HepG2 (cell line): ENCODE data around the gene FBXW4. TPM values are rescaled to one million over a fixed set of nuclear protein-coding genes. Genes with fewer than 3 reads are reported as not detected.

Experiments
- ATAC-seq: fragments of 200-7000 bp; cut with Tn5 transposase; 3 replicates; pipeline ENCODE4 v1.9.1; 2020; ENCODE audit warnings: mild to moderate bottlenecking, moderate library complexity
- BruUV-seq: library from RNA; stranded (reverse); fragments of 400-500 nt; replicated peaks from 2 replicates; lab custom pipeline; 2021; lab: Mats Ljungman, UMichigan
- CTCF ChIA-PET: fragments of 300-600 bp; formaldehyde crosslinking; extraction: SDS; loops from one replicate; lab custom pipeline; 2021; ENCODE audit warnings: low total read pairs, inconsistent platforms, low intra/inter-chr PET ratio; lab: Yijun Ruan, JAX
- POLR2A ChIA-PET: fragments of 350-600 bp; sonication (Branson Sonifier 250); formaldehyde crosslinking; loops from one replicate; lab custom pipeline; 2020; ENCODE audit warnings: antibody characterized with exemption, inconsistent platforms; lab: Yijun Ruan, JAX
- DNase-seq: peaks from one replicate; pipeline ENCODE4 v3.0.0-alpha.2; 2015; ENCODE audit warnings: low spot score
- FAIRE-seq: peaks from 3 replicates; lab custom pipeline; 2011; peaks lifted over from hg19 to GRCh38; lab: Jason Lieb, UNC
- H2AFZ ChIP-seq: one replicate; pipeline ENCODE4 v1.6.1; 2011; ENCODE audit warnings: low read length, inconsistent platforms
- H3K27ac ChIP-seq: fragments of 300-600 bp; 3 replicates; pipeline ENCODE4 v1.8.0; 2011; ENCODE audit warnings: mixed run types, mild to moderate bottlenecking, mixed read lengths, low read length, inconsistent platforms; ENCODE audit not compliant: insufficient read depth; ENCODE audit errors: extremely low read length
- H3K27me3 ChIP-seq, 2 experiments: fragments of 200-600 bp in 1 of 2; 2 replicates in 1 of 2; 3 replicates in 1 of 2; pipeline versions ENCODE4 v1.6.0 to v1.8.0; 2011; ENCODE audit warnings: low read length in 2 of 2, mild to moderate bottlenecking in 2 of 2, moderate library complexity in 2 of 2, inconsistent platforms in 1 of 2; ENCODE audit not compliant: insufficient read depth in 2 of 2, control insufficient read depth in 1 of 2
- H3K36me3 ChIP-seq, 2 experiments: fragments of 200-600 bp in 1 of 2; replicated peaks in 1 of 2; 2 replicates in 1 of 2; 3 replicates in 1 of 2; pipeline versions ENCODE4 v1.5.1 to v1.8.0; 2011; ENCODE audit warnings: low read length in 2 of 2, inconsistent platforms in 1 of 2; ENCODE audit not compliant: insufficient read depth in 2 of 2, control insufficient read depth in 1 of 2
- H3K4me1 ChIP-seq: 2 replicates; pipeline ENCODE4 v1.5.1; 2012; ENCODE audit warnings: low read length, inconsistent platforms; ENCODE audit not compliant: insufficient read depth
- H3K4me2 ChIP-seq: 2 replicates; pipeline ENCODE4 v1.6.0; 2011; ENCODE audit warnings: low read depth, low read length, inconsistent platforms
- H3K4me3 ChIP-seq, 3 experiments: fragments of 200-600 bp in 1 of 3; sonication (generic), shearing (Covaris generic) in 1 of 3; replicated peaks in 1 of 3; 2 replicates each; pipeline ENCODE4 v1.5.1; 2011 to 2016; ENCODE audit warnings: low read length in 3 of 3, inconsistent platforms in 2 of 3, low read depth in 2 of 3, mild to moderate bottlenecking in 2 of 3, control low read depth in 1 of 3, mixed read lengths in 1 of 3; ENCODE audit not compliant: insufficient read depth in 1 of 3
- H3K79me2 ChIP-seq: one replicate; pipeline ENCODE4 v1.6.1; 2011; ENCODE audit warnings: low read length, inconsistent platforms; ENCODE audit not compliant: insufficient read depth
- H3K9ac ChIP-seq: 2 replicates; pipeline ENCODE4 v1.6.0; 2011; ENCODE audit warnings: mild to moderate bottlenecking, low read depth, low read length, inconsistent platforms; ENCODE audit not compliant: insufficient read depth
- H3K9me3 ChIP-seq: 2 replicates; pipeline ENCODE4 v1.5.1; 2012; ENCODE audit warnings: mild to moderate bottlenecking, low read length
- H4K20me1 ChIP-seq: 2 replicates; pipeline ENCODE4 v1.6.0; 2011; ENCODE audit warnings: inconsistent platforms, mild to moderate bottlenecking, low read length, moderate library complexity; ENCODE audit not compliant: insufficient read depth
- HINFP ChIP-seq: sonication (generic); formaldehyde crosslinking; IDR thresholded peaks from 2 replicates; pipeline ENCODE4 v1.4.0; 2020; ENCODE audit warnings: low read depth, mild to moderate bottlenecking, missing genetic modification reagents
- MYC ChIP-seq: sonication (generic); formaldehyde crosslinking; IDR thresholded peaks from 2 replicates; pipeline ENCODE4 v1.9.0; 2021; ENCODE audit warnings: missing genetic modification reagents, borderline replicate concordance
- NCOR1 ChIP-seq: fragments of 200-600 bp; sonication (generic); IDR thresholded peaks from 2 replicates; pipeline ENCODE4 v1.7.0; 2017; ENCODE audit warnings: antibody characterized with exemption, low read length, borderline replicate concordance
- REST ChIP-seq, 2 experiments: IDR thresholded peaks; 2 replicates each; pipeline ENCODE4 v1.6.1; 2011 to 2012; ENCODE audit warnings: low read length in 2 of 2, borderline replicate concordance in 1 of 2, low read depth in 1 of 2, mild to moderate bottlenecking in 1 of 2, moderate library complexity in 1 of 2
- ZBTB37 ChIP-seq: sonication (generic); formaldehyde crosslinking; IDR thresholded peaks from 2 replicates; pipeline ENCODE4 v1.4.0; 2020; ENCODE audit warnings: mild to moderate bottlenecking, missing genetic modification reagents
- ZNF180 ChIP-seq: sonication (generic); formaldehyde crosslinking; IDR thresholded peaks from 2 replicates; pipeline ENCODE4 v1.4.0; 2020; ENCODE audit warnings: low read depth, missing genetic modification reagents, borderline replicate concordance
- ZNF331 ChIP-seq: sonication (generic); formaldehyde crosslinking; IDR thresholded peaks from 2 replicates; pipeline ENCODE4 v1.4.0; 2020; ENCODE audit warnings: missing genetic modification reagents
- ZNF383 ChIP-seq: sonication (generic); formaldehyde crosslinking; IDR thresholded peaks from 2 replicates; pipeline ENCODE4 v1.4.0; 2020; ENCODE audit warnings: missing genetic modification reagents, mild to moderate bottlenecking, borderline replicate concordance
- ZNF781 ChIP-seq: sonication (generic); formaldehyde crosslinking; IDR thresholded peaks from 2 replicates; pipeline ENCODE4 v1.5.1; 2020; ENCODE audit warnings: borderline replicate concordance, mild to moderate bottlenecking, missing genetic modification reagents; ENCODE audit errors: not compliant biosample characterization
- WGBS: methylation state at CpG from one replicate; pipeline ENCODE4 v1.1.6; 2017; ENCODE audit warnings: low lambda C conversion rate; 5-methylcytosine and 5-hydroxymethylcytosine counted together
- in situ Hi-C: cut with HindIII; loops from 2 replicates; pipeline ENCODE4 v1.10.0; 2017; ENCODE audit warnings: low pct_unique_long_range_greater_than_20kb; ENCODE audit not compliant: extremely low pct_ligation_motif_present
- intact Hi-C: fragments of 100-400 bp; cut with micrococcal nuclease; formaldehyde crosslinking; loops from one replicate; pipeline ENCODE4 v1.10.0; 2022; ENCODE audit not compliant: unreplicated experiment
- polyA plus RNA-seq, 8 experiments: library from polyadenylated mRNA; depleted of rRNA in 3 of 8; stranded (reverse) in 7 of 8; unstranded in 1 of 8; fragments of >200 nt; fragmentation: Illumina TruSeq in 4 of 8; extraction: Trizol in 4 of 8; gene quantifications; 2 replicates each; pipeline versions ENCODE4 v1.2.1 to v1.2.3, GENCODE V29; 2011 to 2016; ENCODE audit warnings: low read depth in 4 of 8, missing spikeins in 1 of 8, mixed read lengths in 1 of 8; ENCODE audit not compliant: insufficient read depth in 1 of 8
- total RNA-seq, 5 experiments: library from RNA; depleted of rRNA; stranded (reverse); fragments of >200 nt; fragmentation: Illumina TruSeq; extraction: Trizol; gene quantifications; 2 replicates each; pipeline ENCODE4 v1.2.3, GENCODE V29; 2016; ENCODE audit warnings: low read depth in 1 of 5
- TF ChIP-seq, protein P1 (sequence below): sonication (generic); formaldehyde crosslinking; IDR thresholded peaks from 2 replicates; pipeline ENCODE4 v1.9.0; 2022; ENCODE audit warnings: missing genetic modification reagents, mild to moderate bottlenecking, borderline replicate concordance
- TF ChIP-seq, protein P2 (sequence below): sonication (generic); formaldehyde crosslinking; IDR thresholded peaks from 2 replicates; pipeline ENCODE4 v1.8.0; 2022; ENCODE audit warnings: missing genetic modification reagents, mild to moderate bottlenecking, borderline replicate concordance

Gene FBXW4
- total and polyA plus RNA-seq, 2 of the 13 experiments (the other 11 are each of a cell fraction or from before 2014, with no cell fraction given): 23.5 to 33.7 TPM

DNA sequence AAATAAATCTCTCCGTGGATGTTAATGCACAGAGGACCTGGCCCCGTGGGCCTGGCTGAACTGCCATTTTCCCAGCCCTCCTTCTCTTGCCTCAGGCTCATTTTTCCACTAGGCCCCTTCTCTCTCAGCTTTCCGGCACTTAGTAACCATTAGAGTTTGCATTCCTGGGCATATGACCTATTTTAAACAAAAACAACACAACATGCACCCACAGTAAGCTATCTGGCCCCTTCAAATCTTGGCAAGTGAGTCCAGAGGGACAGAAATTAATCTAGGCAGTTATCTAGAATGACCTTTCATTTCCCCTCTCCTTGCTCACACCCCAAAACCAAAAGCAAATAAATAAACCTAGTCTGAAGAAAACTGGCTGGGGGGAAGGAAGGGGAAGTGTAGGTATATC is 11.7 kb downstream of the FBXW4 start:
- Histone ChIP-seq H3K9ac (no peak overlapping the region), H3K27me3 (no peaks in the 10 kb centered on the region), H3K79me2 (no peaks in the 10 kb centered on the region), H4K20me1 (no peaks in the 10 kb centered on the region), H2AFZ (no peak overlapping the region), H3K36me3 (peaks cover 0 to 3% of the 10 kb centered on the region in 2 experiments; a peak in 1 of 5 replicates), H3K27ac (no peak overlapping the region), H3K4me2 (no peak overlapping the region), H3K4me1 (peaks cover 32% of the 10 kb centered on the region), H3K9me3 (no peaks in the 10 kb centered on the region), H3K4me3 (no peak overlapping the region)
- DNase-seq: no peak
- ChIA-PET CTCF (no interaction called here), POLR2A (no interaction called here)
- intact Hi-C loops: no loop called here
- no peak for FAIRE-seq
- TF ChIP-seq, protein P1, sequence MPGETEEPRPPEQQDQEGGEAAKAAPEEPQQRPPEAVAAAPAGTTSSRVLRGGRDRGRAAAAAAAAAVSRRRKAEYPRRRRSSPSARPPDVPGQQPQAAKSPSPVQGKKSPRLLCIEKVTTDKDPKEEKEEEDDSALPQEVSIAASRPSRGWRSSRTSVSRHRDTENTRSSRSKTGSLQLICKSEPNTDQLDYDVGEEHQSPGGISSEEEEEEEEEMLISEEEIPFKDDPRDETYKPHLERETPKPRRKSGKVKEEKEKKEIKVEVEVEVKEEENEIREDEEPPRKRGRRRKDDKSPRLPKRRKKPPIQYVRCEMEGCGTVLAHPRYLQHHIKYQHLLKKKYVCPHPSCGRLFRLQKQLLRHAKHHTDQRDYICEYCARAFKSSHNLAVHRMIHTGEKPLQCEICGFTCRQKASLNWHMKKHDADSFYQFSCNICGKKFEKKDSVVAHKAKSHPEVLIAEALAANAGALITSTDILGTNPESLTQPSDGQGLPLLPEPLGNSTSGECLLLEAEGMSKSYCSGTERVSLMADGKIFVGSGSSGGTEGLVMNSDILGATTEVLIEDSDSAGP (CRISPR knock-in tag): no peak
- TF ChIP-seq ZNF180 (CRISPR knock-in tag): no peak
- no peak for TF ChIP-seq MYC (CRISPR knock-in tag)
- no peak for TF ChIP-seq ZNF383 (CRISPR knock-in tag)
- TF ChIP-seq REST (IDR thresholded peaks at IDR 0.05; ENCODE audit: borderline replicate concordance in 1 of 2, low read depth in 1 of 2, low read length in 2 of 2): no peak
- TF ChIP-seq, protein P2, sequence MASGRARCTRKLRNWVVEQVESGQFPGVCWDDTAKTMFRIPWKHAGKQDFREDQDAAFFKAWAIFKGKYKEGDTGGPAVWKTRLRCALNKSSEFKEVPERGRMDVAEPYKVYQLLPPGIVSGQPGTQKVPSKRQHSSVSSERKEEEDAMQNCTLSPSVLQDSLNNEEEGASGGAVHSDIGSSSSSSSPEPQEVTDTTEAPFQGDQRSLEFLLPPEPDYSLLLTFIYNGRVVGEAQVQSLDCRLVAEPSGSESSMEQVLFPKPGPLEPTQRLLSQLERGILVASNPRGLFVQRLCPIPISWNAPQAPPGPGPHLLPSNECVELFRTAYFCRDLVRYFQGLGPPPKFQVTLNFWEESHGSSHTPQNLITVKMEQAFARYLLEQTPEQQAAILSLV (CRISPR knock-in tag): no peak
- no peak for TF ChIP-seq ZNF781 (CRISPR knock-in tag)
- no peak for TF ChIP-seq ZNF331
- TF ChIP-seq NCOR1: no peak
- TF ChIP-seq HINFP (CRISPR knock-in tag): no peak
- TF ChIP-seq ZBTB37 (CRISPR knock-in tag): no peak
- 88% methylated on average over 3 of the region's 3 CpGs for WGBS
- BruUV-seq: no TSS peak
- in situ Hi-C loops: no loop called here
- ATAC-seq: no peak
